ENCODE results near the gene PPM1M. TPM values are rescaled to one million over a fixed set of nuclear protein-coding genes. Genes with fewer than 3 reads are reported as not detected.

The PPM1M gene
- total RNA-seq, 1 experiment from 2014 or later, result 10.4 TPM

- CTCF ChIA-PET, result interaction anchor here (0.6 to 1.7 kb wide), 8 partner anchors 9 to 353 kb away, joined by 3 to 10 read pairs (median 4); no protein-coding TSS in a partner anchor
- H3K27ac Mint-ChIP-seq (ENCODE audit: low read depth, unreplicated experiment), result no peak overlapping the region
- no peaks in the 10 kb centered on the region for H3K4me1 Mint-ChIP-seq (ENCODE audit: insufficient read depth, unreplicated experiment)
- POLR2A ChIA-PET, result interaction anchor here (0.6 to 2.2 kb wide), 3 partner anchors 9 to 185 kb away, joined by 3 to 8 read pairs (median 6); partner anchors contain the start of gene GLYCTK
- intact Hi-C loops (cut with micrococcal nuclease), result no loop called here
- DNase-seq (ENCODE audit: unreplicated experiment), result no peak
- no peak for TF ChIP-seq CTCF (IDR thresholded peaks at IDR 0.05; ENCODE audit: unreplicated experiment)
- no peaks in the 10 kb centered on the region for H3K36me3 Mint-ChIP-seq (ENCODE audit: insufficient read depth, unreplicated experiment)
- BruUV-seq (replicated peaks), result no TSS peak
- no peak overlapping the region for H3K4me3 Mint-ChIP-seq (ENCODE audit: unreplicated experiment)
- H3K27me3 Mint-ChIP-seq (ENCODE audit: insufficient read depth, unreplicated experiment), result no peaks in the 10 kb centered on the region
- H3K9me3 Mint-ChIP-seq (ENCODE audit: unreplicated experiment), result no peaks in the 10 kb centered on the region
Measured at GRCh38 chr3:52297242-52298148, 51.9 kb downstream of the PPM1M start.

GRCh38 chr3:52298149-52299098 is 52.9 kb downstream of the PPM1M start:
- no TSS peak for BruUV-seq (replicated peaks)
- Mint-ChIP-seq H3K27me3 (ENCODE audit: insufficient read depth, unreplicated experiment) (no peaks in the 10 kb centered on the region), H3K27ac (ENCODE audit: low read depth, unreplicated experiment) (no peak overlapping the region), H3K9me3 (ENCODE audit: unreplicated experiment) (no peaks in the 10 kb centered on the region), H3K36me3 (ENCODE audit: insufficient read depth, unreplicated experiment) (no peaks in the 10 kb centered on the region), H3K4me3 (ENCODE audit: unreplicated experiment) (no peak overlapping the region), H3K4me1 (ENCODE audit: insufficient read depth, unreplicated experiment) (no peaks in the 10 kb centered on the region)
- ChIA-PET POLR2A (interaction anchor here (1.8 to 2.2 kb wide), 2 partner anchors 10 to 11 kb away, joined by 6 to 8 read pairs; partner anchors contain the start of gene GLYCTK), CTCF (interaction anchor here (0.6 to 1.7 kb wide), 4 partner anchors 10 to 354 kb away, joined by 3 to 10 read pairs (median 5); no protein-coding TSS in a partner anchor)
- intact Hi-C loops (cut with micrococcal nuclease), result no loop called here
- DNase-seq (ENCODE audit: unreplicated experiment), result no peak
- TF ChIP-seq CTCF (IDR thresholded peaks at IDR 0.05; ENCODE audit: unreplicated experiment), result no peak

GRCh38 chr3:52299247-52299878 is 53.8 kb downstream of the PPM1M start:
- POLR2A ChIA-PET, result interaction anchor here (0.6 to 1.0 kb wide), 2 partner anchors 11 to 24 kb away, joined by 3 to 4 read pairs; partner anchors contain the start of gene GLYCTK
- BruUV-seq (replicated peaks), result no TSS peak
- intact Hi-C loops (cut with micrococcal nuclease), result no loop called here

More at GRCh38 chr3:52299247-52299878, 53.8 kb downstream of the PPM1M start:
- H3K4me3 Mint-ChIP-seq (ENCODE audit: unreplicated experiment), result no peak overlapping the region
- H3K36me3 Mint-ChIP-seq (ENCODE audit: insufficient read depth, unreplicated experiment), result no peaks in the 10 kb centered on the region
- no peaks in the 10 kb centered on the region for H3K9me3 Mint-ChIP-seq (ENCODE audit: unreplicated experiment)
- no peak for DNase-seq (ENCODE audit: unreplicated experiment)
- no peak for TF ChIP-seq CTCF (IDR thresholded peaks at IDR 0.05; ENCODE audit: unreplicated experiment)
- CTCF ChIA-PET, result interaction anchor here (0.6 to 0.9 kb wide), 3 partner anchors 52 to 360 kb away, joined by 3 to 4 read pairs (median 3); no protein-coding TSS in a partner anchor
- no peaks in the 10 kb centered on the region for H3K27me3 Mint-ChIP-seq (ENCODE audit: insufficient read depth, unreplicated experiment)
- H3K4me1 Mint-ChIP-seq (ENCODE audit: insufficient read depth, unreplicated experiment), result no peaks in the 10 kb centered on the region
- no peak overlapping the region for H3K27ac Mint-ChIP-seq (ENCODE audit: low read depth, unreplicated experiment)

Small RNA genes lying within 50 kb of the gene (microRNA-seq; reads per million reads assigned to microRNA genes)
- gene MIR135A1 (not detected), gene MIRLET7G (66,686 reads per million, percentile 99 among the genes with 10 or more reads in this experiment)

Other genes with a start within 250 kb of the PPM1M start
- 1,551 and 1,602 TPM in 2 replicates for gene RPL29, start 249.9 kb upstream of the PPM1M start, total RNA-seq (2022)
- gene DUSP7, start 189.2 kb upstream of the PPM1M start, total RNA-seq (2022), result 67.4 and 69.1 TPM in 2 replicates
- gene POC1A, start 91.3 kb upstream of the PPM1M start, total RNA-seq (2022), result 7.5 and 9.8 TPM in 2 replicates
- gene ALAS1, start 47.6 kb upstream of the PPM1M start, total RNA-seq (2022), result 29.2 and 35.7 TPM in 2 replicates
- gene TLR9, start 20.1 kb upstream of the PPM1M start, total RNA-seq (2022), result not detected in 2 replicates
- gene TWF2, start 6.6 kb upstream of the PPM1M start, total RNA-seq (2022), result 30.5 and 47.0 TPM in 2 replicates
- gene WDR82, start 32.9 kb downstream of the PPM1M start, total RNA-seq (2022), result 60.7 and 62.5 TPM in 2 replicates
- gene GLYCTK, start 42.1 kb downstream of the PPM1M start, total RNA-seq (2022), result 17.6 and 20.5 TPM in 2 replicates
- gene DNAH1, start 70.6 kb downstream of the PPM1M start, total RNA-seq (2022), result 3.0 and 7.6 TPM in 2 replicates
- 61.5 and 77.5 TPM in 2 replicates for gene BAP1, start 164.2 kb downstream of the PPM1M start, total RNA-seq (2022)
- gene PHF7, start 164.9 kb downstream of the PPM1M start, total RNA-seq (2022), result 5.7 and 7.4 TPM in 2 replicates
- 0.12 TPM in 1 of 2 replicates, not detected in the other for gene SEMA3G, start 199.3 kb downstream of the PPM1M start, total RNA-seq (2022)
- gene TNNC1, start 208.3 kb downstream of the PPM1M start, total RNA-seq (2022), result 0.61 TPM in 2 replicates
- gene NISCH, start 209.8 kb downstream of the PPM1M start, total RNA-seq (2022), result 60.5 and 69.7 TPM in 2 replicates
- not detected in 2 replicates for gene STAB1, start 249.6 kb downstream of the PPM1M start, total RNA-seq (2022)